MCF 10A (cell line): Measurements from ENCODE around the gene DNM2. TPM values are rescaled to one million over a fixed set of nuclear protein-coding genes. Genes with fewer than 3 reads are reported as not detected.

ENCODE experiments used
- BruUV-seq: library from RNA; stranded (reverse); fragments of 400-500 nt; replicated peaks from 2 replicates; lab custom pipeline; 2021; lab: Mats Ljungman, UMichigan
- CTCF ChIA-PET: fragments of 300-600 bp; sonication (Branson Sonifier 250); formaldehyde crosslinking; extraction: SDS; loops from one replicate; lab custom pipeline; 2021; ENCODE audit warnings: antibody characterized with exemption, inconsistent platforms; lab: Yijun Ruan, JAX
- POLR2A ChIA-PET: fragments of 300-600, 350-650 bp; sonication (Branson Sonifier 250); formaldehyde crosslinking; extraction: SDS; loops from one replicate; lab custom pipeline; 2020; ENCODE audit warnings: antibody characterized with exemption, inconsistent platforms; lab: Yijun Ruan, JAX
- DNase-seq: peaks from one replicate; pipeline ENCODE4 v3.0.0-alpha.2; 2018; ENCODE audit not compliant: unreplicated experiment
- H3K27ac Mint-ChIP-seq: one replicate; pipeline ENCODE4 v1.8.0; 2022; ENCODE audit warnings: mild to moderate bottlenecking, low read depth, mixed read lengths; ENCODE audit not compliant: unreplicated experiment
- H3K27me3 Mint-ChIP-seq: one replicate; pipeline ENCODE4 v1.8.0; 2022; ENCODE audit warnings: mixed read lengths; ENCODE audit not compliant: insufficient read depth, unreplicated experiment
- H3K36me3 Mint-ChIP-seq: one replicate; pipeline ENCODE4 v1.8.0; 2022; ENCODE audit warnings: mild to moderate bottlenecking, moderate library complexity, mixed read lengths; ENCODE audit not compliant: insufficient read depth, unreplicated experiment
- H3K4me1 Mint-ChIP-seq: one replicate; pipeline ENCODE4 v1.8.0; 2022; ENCODE audit warnings: mixed read lengths; ENCODE audit not compliant: insufficient read depth, unreplicated experiment
- H3K4me3 Mint-ChIP-seq: one replicate; pipeline ENCODE4 v1.8.0; 2022; ENCODE audit warnings: mild to moderate bottlenecking, moderate library complexity, mixed read lengths; ENCODE audit not compliant: unreplicated experiment
- H3K9me3 Mint-ChIP-seq: one replicate; pipeline ENCODE4 v1.8.0; 2022; ENCODE audit warnings: mixed read lengths; ENCODE audit not compliant: unreplicated experiment
- CTCF ChIP-seq: fragments of 200-600 bp; IDR thresholded peaks from one replicate; pipeline ENCODE4 v1.8.0; 2022; ENCODE audit warnings: antibody characterized with exemption, mild to moderate bottlenecking; ENCODE audit not compliant: unreplicated experiment
- intact Hi-C: fragments of 100-400 bp; cut with micrococcal nuclease; formaldehyde crosslinking; loops from 2 replicates; pipeline ENCODE4 v1.14.1; 2022
- total RNA-seq: library from RNA; stranded (reverse); gene quantifications from 2 replicates; pipeline ENCODE4 v1.2.3, GENCODE V29; 2022

The DNM2 gene
- total RNA-seq, 1 experiment from 2014 or later: 114 TPM

GRCh38 chr19:10747674-10748073 is 29.8 kb downstream of the DNM2 start:
- intact Hi-C loops: no loop called here
- ChIA-PET POLR2A (no interaction called here), CTCF (no interaction called here)
- peaks cover 37% of the 10 kb centered on the region for H3K4me1 Mint-ChIP-seq
- TF ChIP-seq CTCF: no peak
- no peaks in the 10 kb centered on the region for H3K36me3 Mint-ChIP-seq
- no peaks in the 10 kb centered on the region for H3K9me3 Mint-ChIP-seq
- no peak for DNase-seq
- no peak overlapping the region for H3K4me3 Mint-ChIP-seq
- H3K27ac Mint-ChIP-seq: peak overlapping the region; percentile 14
- no peaks in the 10 kb centered on the region for H3K27me3 Mint-ChIP-seq
- BruUV-seq: no TSS peak

GRCh38 chr19:10748195-10748926 is 30.5 kb downstream of the DNM2 start:
- H3K27ac Mint-ChIP-seq: peak overlapping the region; percentile 88
- peaks cover 37% of the 10 kb centered on the region for H3K4me1 Mint-ChIP-seq
- TF ChIP-seq CTCF: no peak
- intact Hi-C loops: no loop called here
- no peak overlapping the region for H3K4me3 Mint-ChIP-seq
- BruUV-seq: no TSS peak
- DNase-seq: no peak
- POLR2A ChIA-PET: no interaction called here
- CTCF ChIA-PET: no interaction called here
- no peaks in the 10 kb centered on the region for H3K36me3 Mint-ChIP-seq
- H3K27me3 Mint-ChIP-seq: no peaks in the 10 kb centered on the region
- H3K9me3 Mint-ChIP-seq: no peaks in the 10 kb centered on the region

- Mint-ChIP-seq H3K9me3 (no peaks in the 10 kb centered on the region), H3K27me3 (no peaks in the 10 kb centered on the region), H3K27ac (peak overlapping the region; percentile 88), H3K4me3 (no peak overlapping the region), H3K36me3 (no peaks in the 10 kb centered on the region), H3K4me1 (peaks cover 37% of the 10 kb centered on the region)
- TF ChIP-seq CTCF: no peak
- ChIA-PET POLR2A (no interaction called here), CTCF (no interaction called here)
- intact Hi-C loops: no loop called here
- BruUV-seq: no TSS peak
- peak; percentile 69 for DNase-seq
These were observed 31.1 kb downstream of the DNM2 start for GRCh38 chr19:10748927-10749434.

GRCh38 chr19:10749435-10750384 is 31.8 kb downstream of the DNM2 start:
- Mint-ChIP-seq H3K4me3 (peak overlapping the region; percentile 21), H3K27me3 (no peaks in the 10 kb centered on the region), H3K36me3 (peaks cover 2% of the 10 kb centered on the region), H3K4me1 (peaks cover 37% of the 10 kb centered on the region), H3K9me3 (no peaks in the 10 kb centered on the region), H3K27ac (peak overlapping the region; percentile 88)
- DNase-seq: peak; percentile 20
- no peak for TF ChIP-seq CTCF
- intact Hi-C loops: no loop called here
- POLR2A ChIA-PET: interaction anchor here (0.5 kb wide), 1 partner anchor 30 kb away, joined by 3 read pairs; no protein-coding TSS in a partner anchor
- CTCF ChIA-PET: no interaction called here
- no TSS peak for BruUV-seq
